GM12878 (cell line): Measurements from ENCODE around the gene OXTR. TPM values are rescaled to one million over a fixed set of nuclear protein-coding genes. Genes with fewer than 3 reads are reported as not detected.

Experiments used
- ATAC-seq: fragments of 200-7000 bp; cut with Tn5 transposase; 3 replicates; pipeline ENCODE4 v1.9.1; 2020; ENCODE audit warnings: mild to moderate bottlenecking, moderate library complexity
- BruUV-seq: library from RNA; stranded (reverse); fragments of 400-500 nt; replicated peaks from 2 replicates; lab custom pipeline; 2021; lab: Mats Ljungman, UMichigan
- CTCF ChIA-PET: fragments of 300-600 bp; sonication (Branson Sonifier 250); formaldehyde crosslinking; extraction: SDS; loops from one replicate; lab custom pipeline; 2021; ENCODE audit warnings: inconsistent platforms; lab: Yijun Ruan, JAX
- POLR2A ChIA-PET: fragments of 350-600 bp; formaldehyde crosslinking; extraction: SDS; loops from one replicate; lab custom pipeline; 2021; ENCODE audit warnings: inconsistent platforms; lab: Charles Lee
- RAD21 ChIA-PET: fragments of 300-600 bp; sonication (Branson Sonifier 250); formaldehyde crosslinking; loops from one replicate; lab custom pipeline; 2023; ENCODE audit warnings: antibody characterized with exemption; ENCODE audit not compliant: unreplicated experiment; lab: Charles Lee
- SMC1A ChIA-PET: fragments of 300-600 bp; sonication (Branson Sonifier 250); formaldehyde crosslinking; loops from one replicate; lab custom pipeline; 2023; ENCODE audit not compliant: unreplicated experiment, uncharacterized antibody; lab: Charles Lee
- DNase-seq: peaks from one replicate; pipeline ENCODE4 v3.0.0-alpha.2; 2011; ENCODE audit warnings: low read depth, low spot score
- FAIRE-seq: peaks from 3 replicates; lab custom pipeline; 2011; peaks lifted over from hg19 to GRCh38; lab: Jason Lieb, UNC
- H2AFZ ChIP-seq: 2 replicates; pipeline ENCODE4 v1.6.0; 2011; ENCODE audit warnings: low read depth, low read length, control low read depth; ENCODE audit not compliant: control insufficient read depth
- H3K27ac ChIP-seq: 2 replicates; pipeline ENCODE4 v1.5.1; 2011; ENCODE audit warnings: control low read depth; ENCODE audit not compliant: control insufficient read depth, insufficient read depth
- H3K27me3 ChIP-seq, 2 experiments: replicated peaks in 1 of 2; 2 replicates each; pipeline versions ENCODE4 v1.6.0 to v1.6.1; 2011; ENCODE audit warnings: low read length in 1 of 2; ENCODE audit not compliant: control insufficient read depth in 2 of 2, insufficient read depth in 2 of 2
- H3K36me3 ChIP-seq, 2 experiments: 2 replicates each; pipeline ENCODE4 v1.5.1; 2011; ENCODE audit warnings: low read length in 1 of 2; ENCODE audit not compliant: control insufficient read depth in 2 of 2, insufficient read depth in 2 of 2
- H3K4me1 ChIP-seq: 2 replicates; pipeline ENCODE4 v1.6.1; 2011; ENCODE audit warnings: mild to moderate bottlenecking, low read length, moderate library complexity, mixed read lengths; ENCODE audit not compliant: control insufficient read depth, insufficient read depth
- H3K4me2 ChIP-seq: 2 replicates; pipeline ENCODE4 v1.6.0; 2011; ENCODE audit warnings: control low read depth; ENCODE audit not compliant: control insufficient read depth, insufficient read depth
- H3K4me3 ChIP-seq: fragments of 200-600 bp; sonication (generic); 2 replicates; pipeline ENCODE4 v1.5.1; 2016
- H3K79me2 ChIP-seq: 2 replicates; pipeline ENCODE4 v1.6.0; 2011; ENCODE audit warnings: low read length; ENCODE audit not compliant: control insufficient read depth, insufficient read depth
- H3K9ac ChIP-seq: 2 replicates; pipeline ENCODE4 v1.8.0; 2011; ENCODE audit warnings: low read length, control low read depth, mixed read lengths; ENCODE audit not compliant: control insufficient read depth, insufficient read depth
- H3K9me3 ChIP-seq: replicated peaks from 3 replicates; pipeline ENCODE4 v1.5.1; 2011; ENCODE audit warnings: mild to moderate bottlenecking, low read length; ENCODE audit not compliant: control insufficient read depth, insufficient read depth
- H4K20me1 ChIP-seq: 2 replicates; pipeline ENCODE4 v1.6.0; 2011; ENCODE audit not compliant: control insufficient read depth, insufficient read depth
- BCL11A ChIP-seq: IDR thresholded peaks from 2 replicates; pipeline ENCODE4 v1.6.1; 2011; ENCODE audit warnings: low read depth, low read length
- EP300 ChIP-seq, 2 experiments: fragments of 150-350 bp in 1 of 2; IDR thresholded peaks; 2 replicates each; pipeline ENCODE4 v1.6.1; 2011 to 2012; ENCODE audit warnings: low read depth in 2 of 2, low read length in 2 of 2, borderline replicate concordance in 1 of 2, improper control_type of control experiment in 1 of 2, inconsistent platforms in 1 of 2; ENCODE audit not compliant: control insufficient read depth in 1 of 2
- PAX8 ChIP-seq: fragments of 450-650 bp; IDR thresholded peaks from 2 replicates; pipeline ENCODE4 v1.6.1; 2017; ENCODE audit warnings: mild to moderate bottlenecking, moderate library complexity
- SMARCA5 ChIP-seq: fragments of 450-650 bp; IDR thresholded peaks from 2 replicates; pipeline ENCODE4 v1.6.1; 2017; ENCODE audit warnings: mild to moderate bottlenecking
- SREBF2 ChIP-seq: IDR thresholded peaks from 2 replicates; pipeline ENCODE4 v1.6.1; 2012; ENCODE audit warnings: mild to moderate bottlenecking, low read length
- WGBS: methylation state at CpG from one replicate; pipeline ENCODE4 v1.1.6; 2016; ENCODE audit warnings: low lambda C conversion rate; ENCODE audit not compliant: insufficient replicate concordance, insufficient coverage; ENCODE audit errors: missing lambda C conversion rate; 5-methylcytosine and 5-hydroxymethylcytosine counted together
- in situ Hi-C: fragments of 300-500 bp; cut with MboI; formaldehyde crosslinking; loops from 9 replicates; pipeline ENCODE4 v1.14.3; 2018; ENCODE audit warnings: mixed read lengths
- intact Hi-C: fragments of 100-400 bp; cut with micrococcal nuclease; formaldehyde crosslinking; loops from one replicate; pipeline ENCODE4 v1.14.2; 2022; ENCODE audit not compliant: unreplicated experiment
- polyA plus RNA-seq, 11 experiments: library from polyadenylated mRNA; depleted of rRNA in 4 of 11; unstranded in 6 of 11; stranded (reverse) in 5 of 11; fragments of >200 nt; fragmentation: Nextera tagmentation in 4 of 11; fragmentation: Illumina TruSeq in 1 of 11; extraction: Ambion mirVana in 4 of 11; extraction: Trizol in 1 of 11; gene quantifications; 1 replicate in 1 of 11; 2 replicates in 10 of 11; pipeline versions ENCODE4 v1.2.1 to v1.2.3, GENCODE V29; 2011 to 2016; ENCODE audit warnings: inconsistent platforms in 2 of 11, missing spikeins in 2 of 11, low read depth in 1 of 11
- total RNA-seq, 4 experiments: library from RNA; depleted of rRNA in 3 of 4; stranded (reverse); fragments of >200 nt in 3 of 4; fragmentation: Illumina TruSeq in 1 of 4; extraction: Trizol in 1 of 4; gene quantifications; 2 replicates each; pipeline versions ENCODE4 v1.2.1 to v1.2.3, GENCODE V29; 2013 to 2021
- TF ChIP-seq, protein P1 (sequence below): IDR thresholded peaks from 2 replicates; pipeline ENCODE4 v1.6.1; 2012; ENCODE audit warnings: mild to moderate bottlenecking, low read depth, low read length
- TF ChIP-seq, protein P2 (sequence below): fragments of 450-650 bp; IDR thresholded peaks from 2 replicates; pipeline ENCODE4 v1.6.1; 2018; ENCODE audit warnings: mild to moderate bottlenecking, low read depth, moderate library complexity; ENCODE audit not compliant: partially characterized antibody
- TF ChIP-seq, protein P3 (sequence below): fragments of 450-650 bp; IDR thresholded peaks from 2 replicates; pipeline ENCODE4 v1.6.1; 2016; ENCODE audit warnings: mild to moderate bottlenecking, moderate library complexity, borderline replicate concordance

The OXTR gene
- total and polyA plus RNA-seq, 10 of the 15 experiments (the other 5 are each of a cell fraction or from before 2014, with no cell fraction given): 0.43 to 5.9 (median 2.6) TPM

DNA sequence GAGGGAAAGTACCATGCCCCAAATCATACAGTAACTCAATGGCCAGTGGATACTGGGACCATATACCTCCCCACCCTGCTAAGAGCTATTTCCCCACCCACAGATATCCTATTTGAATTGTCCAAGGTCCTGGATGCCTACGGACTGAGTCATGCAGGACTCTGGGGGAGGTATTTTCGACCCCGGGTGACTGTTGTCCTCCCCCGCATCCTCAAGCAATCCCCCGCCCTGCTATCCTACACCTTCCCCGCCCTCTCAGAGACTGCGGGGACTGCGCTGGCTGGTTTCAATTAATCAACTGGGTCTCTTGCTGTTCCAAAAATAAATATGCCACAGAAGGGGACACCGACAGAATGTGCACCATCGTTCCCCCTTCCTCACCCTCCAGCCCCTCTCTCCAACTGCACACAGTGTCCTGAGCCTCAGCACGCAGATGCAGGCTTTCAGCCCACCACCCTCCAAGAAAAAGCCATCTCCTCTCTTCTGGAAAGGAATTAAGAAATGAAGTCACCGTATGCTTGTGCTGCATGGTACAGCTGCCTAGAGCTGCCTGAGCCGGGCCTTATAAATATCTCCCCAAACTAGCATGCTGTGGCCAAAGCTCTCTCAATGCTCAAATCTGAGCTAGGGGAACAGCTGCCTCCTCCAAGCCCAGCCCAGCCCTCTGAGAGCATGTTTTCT, 27.7 kb downstream of the OXTR start:
- H3K4me2 ChIP-seq: no peak overlapping the region
- no peaks in the 10 kb centered on the region for H3K79me2 ChIP-seq
- H4K20me1 ChIP-seq: no peaks in the 10 kb centered on the region
- FAIRE-seq (no peak), DNase-seq (no peak), ATAC-seq (no peak)
- WGBS: 21% methylated on average over 13 of the region's 13 CpGs
- intact Hi-C loops: no loop called here
- H3K36me3 ChIP-seq: no peaks in the 10 kb centered on the region
- TF ChIP-seq SREBF2: no peak
- TF ChIP-seq, protein P1, sequence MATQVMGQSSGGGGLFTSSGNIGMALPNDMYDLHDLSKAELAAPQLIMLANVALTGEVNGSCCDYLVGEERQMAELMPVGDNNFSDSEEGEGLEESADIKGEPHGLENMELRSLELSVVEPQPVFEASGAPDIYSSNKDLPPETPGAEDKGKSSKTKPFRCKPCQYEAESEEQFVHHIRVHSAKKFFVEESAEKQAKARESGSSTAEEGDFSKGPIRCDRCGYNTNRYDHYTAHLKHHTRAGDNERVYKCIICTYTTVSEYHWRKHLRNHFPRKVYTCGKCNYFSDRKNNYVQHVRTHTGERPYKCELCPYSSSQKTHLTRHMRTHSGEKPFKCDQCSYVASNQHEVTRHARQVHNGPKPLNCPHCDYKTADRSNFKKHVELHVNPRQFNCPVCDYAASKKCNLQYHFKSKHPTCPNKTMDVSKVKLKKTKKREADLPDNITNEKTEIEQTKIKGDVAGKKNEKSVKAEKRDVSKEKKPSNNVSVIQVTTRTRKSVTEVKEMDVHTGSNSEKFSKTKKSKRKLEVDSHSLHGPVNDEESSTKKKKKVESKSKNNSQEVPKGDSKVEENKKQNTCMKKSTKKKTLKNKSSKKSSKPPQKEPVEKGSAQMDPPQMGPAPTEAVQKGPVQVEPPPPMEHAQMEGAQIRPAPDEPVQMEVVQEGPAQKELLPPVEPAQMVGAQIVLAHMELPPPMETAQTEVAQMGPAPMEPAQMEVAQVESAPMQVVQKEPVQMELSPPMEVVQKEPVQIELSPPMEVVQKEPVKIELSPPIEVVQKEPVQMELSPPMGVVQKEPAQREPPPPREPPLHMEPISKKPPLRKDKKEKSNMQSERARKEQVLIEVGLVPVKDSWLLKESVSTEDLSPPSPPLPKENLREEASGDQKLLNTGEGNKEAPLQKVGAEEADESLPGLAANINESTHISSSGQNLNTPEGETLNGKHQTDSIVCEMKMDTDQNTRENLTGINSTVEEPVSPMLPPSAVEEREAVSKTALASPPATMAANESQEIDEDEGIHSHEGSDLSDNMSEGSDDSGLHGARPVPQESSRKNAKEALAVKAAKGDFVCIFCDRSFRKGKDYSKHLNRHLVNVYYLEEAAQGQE: no peak
- TF ChIP-seq SMARCA5: no peak
- TF ChIP-seq PAX8: no peak
- TF ChIP-seq BCL11A: no peak
- no peak for TF ChIP-seq EP300 (IDR thresholded peaks at IDR 0.05; ENCODE audit: borderline replicate concordance in 1 of 2, control insufficient read depth in 1 of 2, low read depth in 2 of 2, low read length in 2 of 2)
- TF ChIP-seq, protein P2, sequence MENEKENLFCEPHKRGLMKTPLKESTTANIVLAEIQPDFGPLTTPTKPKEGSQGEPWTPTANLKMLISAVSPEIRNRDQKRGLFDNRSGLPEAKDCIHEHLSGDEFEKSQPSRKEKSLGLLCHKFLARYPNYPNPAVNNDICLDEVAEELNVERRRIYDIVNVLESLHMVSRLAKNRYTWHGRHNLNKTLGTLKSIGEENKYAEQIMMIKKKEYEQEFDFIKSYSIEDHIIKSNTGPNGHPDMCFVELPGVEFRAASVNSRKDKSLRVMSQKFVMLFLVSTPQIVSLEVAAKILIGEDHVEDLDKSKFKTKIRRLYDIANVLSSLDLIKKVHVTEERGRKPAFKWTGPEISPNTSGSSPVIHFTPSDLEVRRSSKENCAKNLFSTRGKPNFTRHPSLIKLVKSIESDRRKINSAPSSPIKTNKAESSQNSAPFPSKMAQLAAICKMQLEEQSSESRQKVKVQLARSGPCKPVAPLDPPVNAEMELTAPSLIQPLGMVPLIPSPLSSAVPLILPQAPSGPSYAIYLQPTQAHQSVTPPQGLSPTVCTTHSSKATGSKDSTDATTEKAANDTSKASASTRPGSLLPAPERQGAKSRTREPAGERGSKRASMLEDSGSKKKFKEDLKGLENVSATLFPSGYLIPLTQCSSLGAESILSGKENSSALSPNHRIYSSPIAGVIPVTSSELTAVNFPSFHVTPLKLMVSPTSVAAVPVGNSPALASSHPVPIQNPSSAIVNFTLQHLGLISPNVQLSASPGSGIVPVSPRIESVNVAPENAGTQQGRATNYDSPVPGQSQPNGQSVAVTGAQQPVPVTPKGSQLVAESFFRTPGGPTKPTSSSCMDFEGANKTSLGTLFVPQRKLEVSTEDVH: no peak
- TF ChIP-seq, protein P3, sequence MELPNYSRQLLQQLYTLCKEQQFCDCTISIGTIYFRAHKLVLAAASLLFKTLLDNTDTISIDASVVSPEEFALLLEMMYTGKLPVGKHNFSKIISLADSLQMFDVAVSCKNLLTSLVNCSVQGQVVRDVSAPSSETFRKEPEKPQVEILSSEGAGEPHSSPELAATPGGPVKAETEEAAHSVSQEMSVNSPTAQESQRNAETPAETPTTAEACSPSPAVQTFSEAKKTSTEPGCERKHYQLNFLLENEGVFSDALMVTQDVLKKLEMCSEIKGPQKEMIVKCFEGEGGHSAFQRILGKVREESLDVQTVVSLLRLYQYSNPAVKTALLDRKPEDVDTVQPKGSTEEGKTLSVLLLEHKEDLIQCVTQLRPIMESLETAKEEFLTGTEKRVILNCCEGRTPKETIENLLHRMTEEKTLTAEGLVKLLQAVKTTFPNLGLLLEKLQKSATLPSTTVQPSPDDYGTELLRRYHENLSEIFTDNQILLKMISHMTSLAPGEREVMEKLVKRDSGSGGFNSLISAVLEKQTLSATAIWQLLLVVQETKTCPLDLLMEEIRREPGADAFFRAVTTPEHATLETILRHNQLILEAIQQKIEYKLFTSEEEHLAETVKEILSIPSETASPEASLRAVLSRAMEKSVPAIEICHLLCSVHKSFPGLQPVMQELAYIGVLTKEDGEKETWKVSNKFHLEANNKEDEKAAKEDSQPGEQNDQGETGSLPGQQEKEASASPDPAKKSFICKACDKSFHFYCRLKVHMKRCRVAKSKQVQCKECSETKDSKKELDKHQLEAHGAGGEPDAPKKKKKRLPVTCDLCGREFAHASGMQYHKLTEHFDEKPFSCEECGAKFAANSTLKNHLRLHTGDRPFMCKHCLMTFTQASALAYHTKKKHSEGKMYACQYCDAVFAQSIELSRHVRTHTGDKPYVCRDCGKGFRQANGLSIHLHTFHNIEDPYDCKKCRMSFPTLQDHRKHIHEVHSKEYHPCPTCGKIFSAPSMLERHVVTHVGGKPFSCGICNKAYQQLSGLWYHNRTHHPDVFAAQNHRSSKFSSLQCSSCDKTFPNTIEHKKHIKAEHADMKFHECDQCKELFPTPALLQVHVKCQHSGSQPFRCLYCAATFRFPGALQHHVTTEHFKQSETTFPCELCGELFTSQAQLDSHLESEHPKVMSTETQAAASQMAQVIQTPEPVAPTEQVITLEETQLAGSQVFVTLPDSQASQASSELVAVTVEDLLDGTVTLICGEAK: no peak
- H3K9ac ChIP-seq: no peak overlapping the region
- in situ Hi-C loops: no loop called here
- BruUV-seq: no TSS peak
- H3K27ac ChIP-seq: no peak overlapping the region
- no peak overlapping the region for H2AFZ ChIP-seq
- no peak overlapping the region for H3K4me3 ChIP-seq
- ChIA-PET CTCF (interaction anchor here (0.5 to 1.6 kb wide), 2 partner anchors 39 to 324 kb away, joined by 3 read pairs; no protein-coding TSS in a partner anchor), SMC1A (interaction anchor here (0.8 kb wide), 1 partner anchor 10 kb away, joined by 3 read pairs; no protein-coding TSS in a partner anchor), POLR2A (interaction anchor here (1.3 kb wide), 1 partner anchor 13 kb away, joined by 3 read pairs; no protein-coding TSS in a partner anchor), RAD21 (no interaction called here)
- no peaks in the 10 kb centered on the region for H3K9me3 ChIP-seq
- H3K27me3 ChIP-seq: 0 out of 4 replicates have a peak, but pooled peaks cover 0 to 2% of the 10 kb centered on the region in 2 experiments
- no peaks in the 10 kb centered on the region for H3K4me1 ChIP-seq
